Cardiac muscle cell (in vitro differentiated cells and primary cell): ENCODE data around the gene PI16. TPM values are rescaled to one million over a fixed set of nuclear protein-coding genes. Genes with fewer than 3 reads are reported as not detected.

Experiments used
- DNase-seq, 2 donors: peaks; one replicate each; pipeline versions ENCODE4 v3.0.0 to v3.0.0-alpha.2; 2010 to 2017; ENCODE audit warnings: low read depth in 1 of 2, low spot score in 1 of 2
- H3K27ac ChIP-seq: fragments of 200-600 bp; sonication (generic); 2 replicates; pipeline ENCODE4 v1.5.1; 2016
- H3K27me3 ChIP-seq: fragments of 200-600 bp; sonication (generic); 2 replicates; pipeline ENCODE4 v1.6.0; 2016; ENCODE audit warnings: control low read depth
- H3K36me3 ChIP-seq: fragments of 200-600 bp; sonication (generic); 2 replicates; pipeline ENCODE4 v1.5.1; 2016; ENCODE audit warnings: control low read depth
- H3K4me1 ChIP-seq: fragments of 200-600 bp; sonication (generic); 2 replicates; pipeline ENCODE4 v1.8.1; 2017; ENCODE audit warnings: low read depth, mild to moderate bottlenecking, mixed run types
- H3K4me3 ChIP-seq: fragments of 200-600 bp; sonication (generic); 2 replicates; pipeline ENCODE4 v1.5.1; 2016; ENCODE audit warnings: mild to moderate bottlenecking
- H3K9me3 ChIP-seq: fragments of 200-600 bp; sonication (generic); 2 replicates; pipeline ENCODE4 v1.5.1; 2017; ENCODE audit warnings: low read depth, mild to moderate bottlenecking, control low read depth
- polyA plus RNA-seq: library from polyadenylated mRNA; unstranded; fragments of >200 nt; fragmentation: Nextera tagmentation; extraction: Ambion mirVana; gene quantifications from 2 replicates; pipeline ENCODE4 v1.2.1, GENCODE V29; 2016
- total RNA-seq: library from RNA; depleted of rRNA; stranded (reverse); fragments of >200 nt; gene quantifications from 2 replicates; pipeline ENCODE4 v1.2.3, GENCODE V29; 2016
- TF ChIP-seq, protein P1 (sequence below): IDR thresholded peaks from 2 replicates; pipeline ENCODE4 v1.5.1; 2012; ENCODE audit warnings: low read depth, mild to moderate bottlenecking, low read length

The PI16 gene
- total and polyA plus RNA-seq, 2 experiments from 2014 or later, result 0.37 TPM; not detected in 1

DNA sequence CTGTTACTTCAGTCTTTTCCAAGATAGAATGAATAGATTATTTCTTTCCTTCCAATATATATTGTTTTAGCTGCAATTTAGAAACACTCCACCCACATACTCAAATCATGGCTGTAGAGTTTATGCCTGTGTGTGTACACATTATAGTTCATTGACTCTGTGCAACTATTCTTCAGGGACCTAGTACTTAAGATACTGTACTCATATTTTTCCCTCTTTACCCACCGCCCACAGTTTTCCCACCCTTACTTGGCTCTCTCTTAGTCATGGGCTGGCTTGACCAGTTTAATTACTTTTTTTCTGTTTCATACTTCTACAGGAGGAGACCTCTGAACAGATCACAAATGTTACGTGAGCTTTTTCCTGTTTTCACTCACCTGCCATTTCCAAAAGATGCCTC lies 38.4 kb upstream of the PI16 start:
- H3K9me3 ChIP-seq, result no peaks in the 10 kb centered on the region
- DNase-seq, result no peak
- H3K36me3 ChIP-seq, result peaks cover 7% of the 10 kb centered on the region
- peaks cover 10% of the 10 kb centered on the region for H3K4me1 ChIP-seq
- TF ChIP-seq, protein P1, sequence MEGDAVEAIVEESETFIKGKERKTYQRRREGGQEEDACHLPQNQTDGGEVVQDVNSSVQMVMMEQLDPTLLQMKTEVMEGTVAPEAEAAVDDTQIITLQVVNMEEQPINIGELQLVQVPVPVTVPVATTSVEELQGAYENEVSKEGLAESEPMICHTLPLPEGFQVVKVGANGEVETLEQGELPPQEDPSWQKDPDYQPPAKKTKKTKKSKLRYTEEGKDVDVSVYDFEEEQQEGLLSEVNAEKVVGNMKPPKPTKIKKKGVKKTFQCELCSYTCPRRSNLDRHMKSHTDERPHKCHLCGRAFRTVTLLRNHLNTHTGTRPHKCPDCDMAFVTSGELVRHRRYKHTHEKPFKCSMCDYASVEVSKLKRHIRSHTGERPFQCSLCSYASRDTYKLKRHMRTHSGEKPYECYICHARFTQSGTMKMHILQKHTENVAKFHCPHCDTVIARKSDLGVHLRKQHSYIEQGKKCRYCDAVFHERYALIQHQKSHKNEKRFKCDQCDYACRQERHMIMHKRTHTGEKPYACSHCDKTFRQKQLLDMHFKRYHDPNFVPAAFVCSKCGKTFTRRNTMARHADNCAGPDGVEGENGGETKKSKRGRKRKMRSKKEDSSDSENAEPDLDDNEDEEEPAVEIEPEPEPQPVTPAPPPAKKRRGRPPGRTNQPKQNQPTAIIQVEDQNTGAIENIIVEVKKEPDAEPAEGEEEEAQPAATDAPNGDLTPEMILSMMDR, result no peak
- H3K4me3 ChIP-seq, result no peak overlapping the region
- no peak overlapping the region for H3K27ac ChIP-seq
- H3K27me3 ChIP-seq, result no peaks in the 10 kb centered on the region

DNA sequence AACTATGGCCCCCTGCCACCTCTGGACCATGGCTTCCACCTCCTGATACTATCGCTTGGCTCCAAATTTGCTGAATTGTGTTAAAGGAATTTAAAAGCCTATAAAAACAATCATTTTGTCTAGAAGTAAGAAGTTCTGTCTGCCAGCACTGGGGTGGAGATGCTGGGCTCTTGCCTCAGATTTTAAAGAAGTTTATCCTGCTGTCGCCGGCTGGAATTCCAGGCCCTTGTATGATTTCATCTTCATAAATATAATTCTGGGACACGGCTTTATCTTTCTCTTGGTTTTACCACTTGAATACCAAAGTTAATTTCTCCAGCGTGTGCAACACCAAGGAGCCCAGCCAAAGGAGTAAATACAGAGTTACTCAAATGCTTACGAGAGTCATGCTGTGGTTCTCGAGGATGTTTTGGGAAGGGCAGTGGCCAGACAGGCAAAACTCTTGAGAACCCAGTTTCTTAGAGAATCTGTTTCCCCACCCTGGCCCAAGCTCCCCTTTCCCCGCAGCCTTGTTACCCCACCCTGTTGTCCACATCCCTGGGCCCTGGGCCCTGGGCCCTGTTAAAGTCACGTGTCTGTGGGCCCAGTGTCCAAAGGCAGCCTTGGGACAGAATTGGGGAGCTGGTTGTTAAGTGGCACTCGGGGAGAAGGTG lies 36.9 kb upstream of the PI16 start:
- TF ChIP-seq, protein P1, result no peak
- H3K27ac ChIP-seq, result no peak overlapping the region
- peaks cover 7% of the 10 kb centered on the region for H3K36me3 ChIP-seq

DNA sequence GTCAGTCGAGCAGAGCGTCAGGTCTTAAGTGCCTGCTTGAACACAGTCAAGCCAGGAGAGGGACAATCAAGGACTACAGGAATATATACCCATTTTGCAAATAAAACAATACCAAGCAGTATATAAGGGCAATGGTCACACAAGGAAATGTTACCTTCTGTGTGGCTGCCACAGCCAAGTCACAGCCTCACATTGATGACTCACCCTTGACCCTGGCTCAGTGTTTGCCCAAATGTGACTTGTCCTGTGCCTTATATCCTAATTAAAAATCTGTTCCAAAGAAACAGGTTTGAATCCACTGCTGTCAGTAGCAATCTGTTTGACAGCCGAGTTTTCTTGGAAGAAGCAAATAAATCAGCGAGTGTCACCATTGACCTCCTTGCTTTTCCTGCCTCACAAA lies 34.5 kb upstream of the PI16 start:
- no peak for DNase-seq
- H3K27me3 ChIP-seq, result no peaks in the 10 kb centered on the region
- TF ChIP-seq, protein P1, result no peak
- no peak overlapping the region for H3K4me3 ChIP-seq
- peaks cover 10% of the 10 kb centered on the region for H3K4me1 ChIP-seq
- no peaks in the 10 kb centered on the region for H3K9me3 ChIP-seq
- no peak overlapping the region for H3K27ac ChIP-seq
- H3K36me3 ChIP-seq, result peaks cover 7% of the 10 kb centered on the region

More for the DNA sequence above, 36.9 kb upstream of the PI16 start:
- Histone ChIP-seq H3K27me3 (no peaks in the 10 kb centered on the region), H3K4me1 (peaks cover 10% of the 10 kb centered on the region), H3K9me3 (no peaks in the 10 kb centered on the region), H3K4me3 (no peak overlapping the region)
- DNase-seq, result peak in 1 of 2 donors; percentile 41

DNA sequence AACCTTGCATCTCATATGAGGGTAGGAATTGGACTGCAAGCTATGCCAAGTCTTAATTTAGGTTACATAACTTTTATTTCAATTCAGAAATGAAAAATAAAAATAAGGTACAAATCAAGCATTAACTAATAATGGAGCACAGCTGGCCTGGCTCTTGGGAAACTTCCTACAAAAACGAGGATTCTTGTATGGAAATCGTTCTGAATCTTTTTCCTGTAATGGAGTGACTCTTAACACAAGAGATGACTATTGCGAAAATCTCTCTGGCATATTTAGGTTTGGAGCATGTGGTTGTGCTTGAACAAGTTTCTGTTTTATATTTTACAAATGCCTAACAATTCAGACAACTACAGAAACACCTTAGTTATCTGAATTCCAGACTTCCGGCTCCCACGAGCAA lies 34.0 kb upstream of the PI16 start:
- Histone ChIP-seq H3K27me3 (no peaks in the 10 kb centered on the region), H3K4me1 (peaks cover 10% of the 10 kb centered on the region), H3K4me3 (no peak overlapping the region), H3K27ac (no peak overlapping the region), H3K36me3 (peaks cover 7% of the 10 kb centered on the region), H3K9me3 (no peaks in the 10 kb centered on the region)
- peak in 1 of 2 donors; percentile 71 for DNase-seq
- TF ChIP-seq, protein P1, result no peak

DNA sequence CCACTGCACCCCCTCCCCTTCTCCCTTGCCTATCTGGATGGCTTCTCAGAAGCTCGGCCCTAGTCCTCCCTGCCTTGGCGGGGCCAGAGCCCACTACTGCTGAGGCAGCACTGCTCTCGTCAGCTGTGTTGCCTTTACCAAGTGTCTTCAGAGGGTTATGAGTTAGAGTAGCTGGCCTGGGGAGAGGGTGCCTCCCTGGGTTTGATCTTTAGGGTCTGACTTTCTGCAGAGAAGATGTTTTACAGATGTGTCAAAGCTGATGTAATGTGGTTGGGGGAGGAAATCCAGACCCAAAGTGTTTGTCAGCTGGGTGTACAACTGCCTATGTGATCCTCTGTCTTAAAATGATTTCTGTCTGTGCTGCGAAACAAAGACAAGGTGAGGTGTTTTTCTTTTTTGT lies 30.4 kb upstream of the PI16 start:
- no peak for DNase-seq
- no peaks in the 10 kb centered on the region for H3K36me3 ChIP-seq
- no peak overlapping the region for H3K27ac ChIP-seq
- H3K4me1 ChIP-seq, result peaks cover 15% of the 10 kb centered on the region
- no peak overlapping the region for H3K4me3 ChIP-seq
- TF ChIP-seq, protein P1, result no peak
- no peaks in the 10 kb centered on the region for H3K9me3 ChIP-seq
- H3K27me3 ChIP-seq, result no peaks in the 10 kb centered on the region
